HG02852 (cell line): ENCODE data around the gene PANX2.

Source experiments
- ATAC-seq: cut with Tn5 transposase; IDR thresholded peaks from one replicate; pipeline ENCODE4 v1.9.1; 2021; ENCODE audit warnings: mild to moderate bottlenecking, moderate library complexity; ENCODE audit not compliant: unreplicated experiment

PANX2 gene

GRCh38 chr22:50225200-50225969 lies 54.9 kb downstream of the PANX2 start:
- ATAC-seq: no peak

DNA sequence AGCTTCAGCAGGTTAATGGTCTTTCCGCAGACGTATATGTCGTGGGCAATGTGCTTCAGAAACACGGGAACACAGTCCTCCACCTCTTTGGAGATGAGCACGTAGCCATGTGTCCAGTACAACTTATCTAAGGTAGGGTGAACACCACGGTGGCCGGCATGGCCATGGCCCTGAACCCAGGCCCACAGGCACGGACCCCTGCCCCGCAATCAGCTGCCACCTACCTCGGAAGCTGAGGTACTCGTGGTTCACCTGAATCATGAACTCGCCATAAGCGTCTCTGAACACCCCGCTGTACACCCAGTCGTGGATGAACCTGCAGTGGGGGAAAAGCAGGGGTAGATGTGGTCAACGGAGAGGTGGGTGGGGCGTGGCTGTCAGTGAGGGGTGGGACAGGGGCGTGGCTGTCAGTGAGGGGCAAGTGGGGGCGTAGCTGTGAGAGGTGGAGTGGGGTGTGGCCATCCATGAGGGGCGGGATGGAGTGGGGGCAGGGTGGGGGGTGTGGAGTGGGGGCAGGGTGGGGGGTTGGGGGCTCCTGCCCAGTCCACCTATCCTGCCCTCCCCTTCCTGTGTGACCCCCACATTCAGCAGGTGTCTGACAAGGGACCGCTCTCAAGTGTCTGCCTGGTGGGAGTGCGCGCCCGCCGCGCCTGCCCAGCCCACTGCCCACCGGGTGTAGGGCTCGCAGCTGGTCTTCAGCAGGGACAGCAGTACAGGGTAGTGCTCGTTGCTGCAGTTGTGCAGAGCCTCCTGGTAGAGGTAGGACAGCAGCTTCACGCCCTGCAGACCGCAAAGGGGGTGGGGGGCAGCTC lies 55.7 kb downstream of the PANX2 start:
- no peak for ATAC-seq

- ATAC-seq: no peak
Measured at GRCh38 chr22:50226875-50227165, 56.3 kb downstream of the PANX2 start.

DNA sequence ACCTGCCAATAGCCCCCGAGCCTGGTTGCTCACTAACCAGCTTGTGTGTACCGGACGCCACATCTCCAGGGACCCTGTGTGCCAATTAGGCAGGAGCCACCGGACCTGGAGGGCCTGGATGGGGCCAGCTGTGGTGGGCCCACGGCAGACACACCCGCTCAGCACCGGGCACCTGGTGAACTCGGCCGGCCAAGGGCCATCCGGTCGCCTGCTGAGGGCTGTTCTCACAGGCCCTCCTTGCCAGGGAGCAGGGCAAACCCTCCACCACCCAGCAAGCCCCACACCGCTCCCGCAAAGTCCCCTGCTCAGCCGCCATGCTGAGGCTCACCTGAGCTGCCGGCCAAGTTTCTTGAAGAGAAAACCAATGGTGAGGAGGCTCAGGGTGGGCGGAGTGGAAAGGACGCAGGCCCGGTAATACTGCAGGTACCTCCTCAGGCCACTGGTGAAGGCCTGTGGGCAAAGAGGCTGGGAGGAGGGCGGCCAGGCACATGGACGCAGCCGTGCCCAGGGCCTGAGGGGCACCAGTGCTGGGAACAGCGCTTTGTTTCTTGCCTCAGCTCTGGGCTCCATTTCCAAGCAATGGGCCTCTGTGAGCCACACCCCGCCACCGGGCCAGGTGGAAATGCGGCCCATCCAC lies 57.2 kb downstream of the PANX2 start:
- ATAC-seq: no peak

- no peak for ATAC-seq
Measured at GRCh38 chr22:50228366-50228765, 57.8 kb downstream of the PANX2 start.

GRCh38 chr22:50229370-50229769 lies 58.8 kb downstream of the PANX2 start:
- no peak for ATAC-seq
